ENCODE data around the gene CARF.

DNA sequence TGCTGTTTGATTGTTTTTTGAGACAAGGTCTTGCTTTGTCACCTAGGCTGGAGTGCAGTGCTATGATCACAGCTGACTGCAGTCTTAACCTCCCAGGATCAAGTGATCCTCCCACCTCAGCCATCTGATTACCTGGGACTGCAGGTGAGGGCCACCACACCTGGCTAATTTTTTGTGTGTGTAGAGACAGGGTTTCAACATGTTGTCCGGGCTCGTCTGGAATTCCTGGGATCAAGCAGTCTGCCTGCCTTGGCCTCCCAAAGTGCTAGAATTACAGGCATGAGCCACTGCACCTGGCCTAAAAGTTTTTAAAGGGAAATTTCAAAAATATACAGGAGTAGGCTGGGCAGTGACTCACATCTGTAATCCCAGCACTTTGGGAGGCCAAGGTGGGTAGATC lies 22.4 kb downstream of the CARF start:
- TF ChIP-seq POLR2A (IDR thresholded peaks at IDR 0.05), result no peak
- TF ChIP-seq, protein P1, sequence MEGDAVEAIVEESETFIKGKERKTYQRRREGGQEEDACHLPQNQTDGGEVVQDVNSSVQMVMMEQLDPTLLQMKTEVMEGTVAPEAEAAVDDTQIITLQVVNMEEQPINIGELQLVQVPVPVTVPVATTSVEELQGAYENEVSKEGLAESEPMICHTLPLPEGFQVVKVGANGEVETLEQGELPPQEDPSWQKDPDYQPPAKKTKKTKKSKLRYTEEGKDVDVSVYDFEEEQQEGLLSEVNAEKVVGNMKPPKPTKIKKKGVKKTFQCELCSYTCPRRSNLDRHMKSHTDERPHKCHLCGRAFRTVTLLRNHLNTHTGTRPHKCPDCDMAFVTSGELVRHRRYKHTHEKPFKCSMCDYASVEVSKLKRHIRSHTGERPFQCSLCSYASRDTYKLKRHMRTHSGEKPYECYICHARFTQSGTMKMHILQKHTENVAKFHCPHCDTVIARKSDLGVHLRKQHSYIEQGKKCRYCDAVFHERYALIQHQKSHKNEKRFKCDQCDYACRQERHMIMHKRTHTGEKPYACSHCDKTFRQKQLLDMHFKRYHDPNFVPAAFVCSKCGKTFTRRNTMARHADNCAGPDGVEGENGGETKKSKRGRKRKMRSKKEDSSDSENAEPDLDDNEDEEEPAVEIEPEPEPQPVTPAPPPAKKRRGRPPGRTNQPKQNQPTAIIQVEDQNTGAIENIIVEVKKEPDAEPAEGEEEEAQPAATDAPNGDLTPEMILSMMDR (IDR thresholded peaks at IDR 0.05), result no peak
- no peak for TF ChIP-seq POLR2AphosphoS5 (IDR thresholded peaks at IDR 0.05; ENCODE audit: insufficient read depth in 1 of 2, low read depth in 1 of 2)
